ENCODE measurements around the gene SERINC2.
"Not testable (repeated sequence)": the region's sequence is repeated elsewhere in the genome, so short reads cannot be mapped to it uniquely, and the experiment has no call there.

DNA sequence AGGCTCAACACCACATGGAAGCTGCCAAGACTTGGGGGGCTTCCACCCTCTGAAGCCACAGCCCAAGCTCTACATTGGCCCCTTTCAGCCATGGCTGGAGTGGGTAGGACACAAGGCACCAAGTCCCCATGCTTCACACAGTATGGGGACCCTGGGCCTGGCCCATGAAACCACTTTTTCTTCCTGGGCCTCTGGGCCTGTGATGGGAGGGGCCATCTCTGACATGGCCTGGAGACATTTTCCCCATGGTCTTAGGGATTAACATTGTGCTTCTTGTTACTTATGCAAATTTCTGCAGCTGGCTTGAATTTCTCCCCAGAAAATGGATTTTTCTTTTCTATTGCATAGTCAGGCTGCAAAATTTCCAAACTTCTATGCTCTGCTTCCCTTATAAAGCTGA is 60.5 kb downstream of the SERINC2 start:
- TF ChIP-seq CTCF (conservative IDR thresholded peaks at IDR 0.05; ENCODE audit: low read depth, low read length); RAD21 (IDR thresholded peaks at IDR 0.05; ENCODE audit: low read length); CEBPB (IDR thresholded peaks at IDR 0.05; ENCODE audit: low read depth, low read length); MXI1 (IDR thresholded peaks at IDR 0.05; ENCODE audit: borderline replicate concordance, low read depth, low read length); SMC3 (IDR thresholded peaks at IDR 0.05; ENCODE audit: low read depth, low read length); CHD1 (IDR thresholded peaks at IDR 0.05; ENCODE audit: low read depth, low read length); POLR2A (IDR thresholded peaks at IDR 0.05; ENCODE audit: low read depth, low read length); RFX5 (IDR thresholded peaks at IDR 0.05; ENCODE audit: low read depth, low read length); MAFK (IDR thresholded peaks at IDR 0.05; ENCODE audit: low read depth, low read length); RCOR1 (IDR thresholded peaks at IDR 0.05; ENCODE audit: insufficient replicate concordance, low read length); ELK1 (IDR thresholded peaks at IDR 0.05; ENCODE audit: borderline replicate concordance, low read depth, low read length): not testable (repeated sequence)

Measured in IMR-90 (cell line).